HuH-7.5 (cell line): ENCODE results near the gene ACTR3.

Source experiments
- DNase-seq: peaks from one replicate; pipeline ENCODE4 v3.0.0; 2011; ENCODE audit warnings: low spot score

Gene ACTR3

DNA sequence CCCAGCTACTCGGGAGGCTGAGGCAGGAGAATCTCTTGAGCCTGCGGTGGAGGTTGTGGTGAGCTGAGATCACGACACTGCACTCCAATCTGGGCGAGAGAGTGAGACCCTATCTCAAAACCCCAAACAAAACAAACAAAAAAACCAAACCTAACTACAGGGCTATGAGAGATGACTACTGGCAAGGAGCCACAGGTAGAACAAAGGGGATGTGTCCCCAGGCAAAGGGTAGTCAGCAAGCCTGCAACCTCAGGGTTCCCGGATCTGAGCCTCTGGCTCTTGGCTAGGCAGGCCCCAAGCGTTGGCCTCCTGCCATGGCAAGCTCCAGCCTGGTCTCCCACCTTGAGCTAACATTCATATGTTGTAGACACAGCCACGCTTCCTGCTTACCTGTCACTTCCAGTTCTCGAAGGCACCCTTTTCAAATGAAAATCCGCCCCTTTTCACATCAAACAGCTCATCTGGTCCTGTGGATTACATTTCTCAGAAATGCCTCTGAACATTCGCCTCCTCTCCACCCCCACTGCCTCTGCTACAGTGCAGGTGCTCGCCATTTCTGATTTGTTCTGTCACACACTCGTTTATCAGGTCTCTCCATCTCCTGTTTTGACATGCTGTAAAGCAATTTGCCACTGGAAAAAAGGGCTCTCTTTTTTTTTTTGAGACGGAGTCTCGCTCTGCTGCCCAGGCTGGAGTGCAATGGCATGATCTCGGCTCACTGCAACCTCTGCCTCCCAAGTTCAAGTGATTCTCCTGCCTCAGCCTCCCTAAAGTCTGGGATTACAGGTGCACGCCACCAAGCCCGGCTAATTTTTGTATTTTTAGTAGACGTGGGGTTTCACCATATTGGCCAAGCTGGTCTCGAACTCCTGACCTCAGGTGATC is 13.1 kb upstream of the ACTR3 start:
- peak; percentile 44 for DNase-seq

DNA sequence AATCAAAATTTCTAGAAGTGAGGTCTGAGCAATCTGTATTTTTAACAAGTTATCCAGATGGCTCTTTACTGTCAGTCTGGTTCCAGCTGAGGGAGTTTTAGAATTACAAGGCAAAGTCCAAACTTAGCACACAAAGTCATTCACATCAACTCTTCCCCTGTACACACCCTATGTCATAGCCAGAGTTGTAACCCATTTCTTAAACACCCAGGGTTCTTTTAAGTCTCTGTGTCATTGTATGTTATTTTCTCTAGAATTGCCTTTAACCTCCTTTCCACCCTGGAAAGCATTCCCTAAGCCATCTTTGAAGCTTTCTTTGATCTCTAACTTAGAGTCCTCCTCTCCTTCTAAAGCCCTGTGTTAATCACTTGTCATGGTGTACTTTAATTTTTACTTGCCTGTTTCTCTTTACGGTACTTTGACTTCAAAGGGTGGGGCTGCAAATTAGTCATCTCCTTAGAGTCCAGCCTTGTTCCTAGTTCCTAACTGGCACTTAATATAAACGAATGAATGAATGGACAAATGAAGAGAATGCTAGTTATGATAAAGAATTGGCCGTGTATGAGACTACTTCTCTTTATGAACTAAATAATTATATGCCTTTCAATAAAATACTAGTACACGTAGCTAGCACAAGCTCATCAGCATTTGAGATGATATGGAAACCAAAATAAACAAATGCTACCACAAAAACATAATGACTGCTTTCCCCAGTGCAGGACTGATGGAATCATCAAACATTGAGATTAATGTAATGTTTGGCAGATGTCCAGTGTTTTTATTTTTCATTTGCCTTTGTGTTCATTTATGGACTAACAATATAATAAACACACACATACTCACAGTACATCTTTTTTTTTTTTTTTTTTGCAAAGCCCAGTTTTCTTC is 11.9 kb upstream of the ACTR3 start:
- no peak for DNase-seq

DNA sequence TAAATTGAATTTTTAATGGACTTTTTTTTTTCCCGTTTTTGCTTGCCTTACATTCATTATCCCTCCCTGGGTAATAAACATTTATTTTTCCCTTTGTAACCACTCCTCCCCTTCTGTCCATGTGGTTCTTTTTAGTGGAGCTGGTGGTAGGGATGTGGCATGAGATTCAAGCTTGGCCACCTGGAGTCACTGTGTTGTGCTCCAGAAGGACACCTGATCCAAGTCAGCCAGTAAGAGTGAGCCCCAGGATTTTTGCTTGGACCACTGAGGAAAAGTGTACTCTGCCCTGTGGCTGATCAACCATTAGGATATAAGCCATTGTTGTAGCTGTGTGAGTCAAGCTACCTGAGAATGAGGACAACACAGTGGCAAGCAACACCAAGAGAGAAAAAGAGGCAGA is 11.1 kb upstream of the ACTR3 start:
- no peak for DNase-seq

DNA sequence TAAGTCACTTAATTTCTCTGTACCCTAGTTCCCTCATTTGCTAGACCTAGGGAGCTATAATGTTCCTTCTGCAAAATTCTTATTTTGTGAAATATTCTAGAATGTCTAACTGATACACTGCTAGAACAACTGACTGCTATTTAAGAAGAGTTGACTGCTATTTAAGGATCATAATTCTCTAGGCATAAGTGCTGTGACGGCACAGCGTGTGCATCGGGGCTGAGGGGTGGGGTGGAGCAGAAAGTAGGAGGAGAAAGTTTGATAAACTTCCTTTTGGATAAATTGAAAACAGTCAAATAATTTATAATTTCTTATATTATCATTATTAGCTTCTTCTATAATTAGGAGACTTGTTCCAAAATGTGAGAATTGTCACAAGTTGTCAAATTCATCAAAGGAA is 10.4 kb upstream of the ACTR3 start:
- DNase-seq = no peak

DNA sequence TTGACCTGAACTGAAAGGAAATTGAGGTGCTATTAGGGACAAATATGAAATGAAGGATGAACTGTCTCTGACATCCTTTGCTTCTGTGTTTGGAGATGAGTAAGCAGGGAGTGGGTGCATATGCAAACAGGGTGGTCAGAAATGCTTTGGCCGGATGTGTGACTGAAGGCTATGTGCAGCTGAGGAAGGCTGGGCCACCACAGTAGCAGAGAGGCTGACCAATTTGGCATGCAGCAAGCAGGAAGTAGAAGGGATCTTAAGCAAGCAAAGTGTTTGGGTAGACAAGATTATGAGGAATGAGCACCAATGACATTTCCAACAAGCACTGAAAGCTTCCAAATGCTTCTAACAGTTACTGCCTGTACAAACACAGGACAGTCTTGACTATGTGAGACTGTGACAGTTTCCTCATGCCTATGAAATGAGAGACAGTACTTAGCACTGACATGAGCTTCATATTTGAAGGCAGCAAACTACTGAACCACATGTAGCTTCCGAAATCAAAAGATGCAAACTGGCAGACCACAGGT is 3.3 kb upstream of the ACTR3 start:
- DNase-seq = no peak

DNA sequence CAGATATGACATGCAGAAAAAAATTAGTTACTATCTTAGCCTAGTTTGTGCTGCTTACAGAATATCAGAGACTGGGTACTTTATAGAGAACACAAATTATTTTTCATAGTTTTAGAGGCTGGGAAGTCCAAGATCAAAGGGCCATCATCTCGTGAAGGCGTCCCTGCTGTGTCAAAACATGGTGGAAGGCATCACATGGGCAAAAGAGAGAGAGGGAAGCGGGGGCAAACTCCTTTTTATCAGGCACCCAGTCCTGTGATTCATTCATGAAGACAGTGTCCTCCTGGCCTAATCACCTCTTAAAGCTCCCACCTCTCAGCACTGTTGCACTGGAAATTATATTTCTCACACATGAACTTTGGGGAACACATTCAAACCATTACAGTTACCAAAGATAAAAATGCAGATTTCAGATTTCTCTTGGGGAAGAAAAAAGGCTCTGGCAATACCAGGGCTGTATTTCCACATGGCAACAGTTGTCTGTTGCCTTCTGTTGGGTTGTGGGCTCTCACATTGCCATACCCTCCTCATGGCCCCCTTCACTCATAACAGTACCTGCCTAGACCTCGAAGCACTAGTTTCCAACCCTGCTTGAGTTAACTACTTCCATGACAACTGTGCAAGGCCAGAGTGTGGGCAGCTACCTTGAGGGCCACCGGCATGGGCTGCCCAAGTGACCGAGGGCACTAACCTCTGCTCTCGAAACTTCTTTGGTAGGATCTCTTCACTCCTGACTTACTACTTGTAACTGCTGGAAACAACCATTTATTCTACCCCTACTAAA is 2.7 kb upstream of the ACTR3 start:
- no peak for DNase-seq

DNA sequence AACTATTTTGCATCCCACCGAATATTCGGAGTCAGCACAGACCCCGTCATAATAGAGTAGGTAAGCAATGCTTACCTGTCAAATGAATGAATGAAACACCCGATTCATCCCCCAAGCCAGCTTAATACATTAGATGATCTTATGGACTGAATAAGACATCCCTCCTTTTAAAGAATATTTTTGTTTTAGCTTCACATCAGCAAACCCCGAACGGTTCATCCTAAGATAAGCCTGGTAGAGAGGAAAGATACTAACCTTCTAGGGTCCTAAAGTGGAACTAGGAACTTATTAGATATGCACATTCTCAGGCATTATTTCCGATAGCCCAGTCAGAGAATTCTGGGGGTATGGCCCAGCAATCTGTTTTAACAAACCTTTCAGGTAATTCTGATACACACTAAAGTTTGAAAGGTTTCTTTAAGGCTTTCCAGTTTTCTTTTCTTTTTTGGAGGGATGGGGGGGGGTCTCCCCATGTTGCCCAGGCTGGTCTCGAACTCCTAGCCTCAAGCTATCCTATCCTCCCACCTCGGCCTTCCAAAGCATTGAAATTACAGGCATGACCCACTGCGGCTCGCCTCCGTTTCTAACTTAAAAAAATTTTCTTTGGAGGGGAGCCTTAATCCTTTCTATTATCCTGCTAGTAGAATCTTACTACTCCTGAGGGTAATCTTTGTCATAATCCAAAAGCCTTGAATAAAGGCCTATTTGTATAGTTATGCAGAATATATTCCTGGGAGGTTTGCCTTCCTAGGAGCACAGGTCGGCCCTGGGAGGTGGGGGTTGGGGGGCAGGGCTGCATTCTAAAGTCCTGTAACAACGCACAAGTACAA is 1.0 kb upstream of the ACTR3 start:
- no peak for DNase-seq

DNA sequence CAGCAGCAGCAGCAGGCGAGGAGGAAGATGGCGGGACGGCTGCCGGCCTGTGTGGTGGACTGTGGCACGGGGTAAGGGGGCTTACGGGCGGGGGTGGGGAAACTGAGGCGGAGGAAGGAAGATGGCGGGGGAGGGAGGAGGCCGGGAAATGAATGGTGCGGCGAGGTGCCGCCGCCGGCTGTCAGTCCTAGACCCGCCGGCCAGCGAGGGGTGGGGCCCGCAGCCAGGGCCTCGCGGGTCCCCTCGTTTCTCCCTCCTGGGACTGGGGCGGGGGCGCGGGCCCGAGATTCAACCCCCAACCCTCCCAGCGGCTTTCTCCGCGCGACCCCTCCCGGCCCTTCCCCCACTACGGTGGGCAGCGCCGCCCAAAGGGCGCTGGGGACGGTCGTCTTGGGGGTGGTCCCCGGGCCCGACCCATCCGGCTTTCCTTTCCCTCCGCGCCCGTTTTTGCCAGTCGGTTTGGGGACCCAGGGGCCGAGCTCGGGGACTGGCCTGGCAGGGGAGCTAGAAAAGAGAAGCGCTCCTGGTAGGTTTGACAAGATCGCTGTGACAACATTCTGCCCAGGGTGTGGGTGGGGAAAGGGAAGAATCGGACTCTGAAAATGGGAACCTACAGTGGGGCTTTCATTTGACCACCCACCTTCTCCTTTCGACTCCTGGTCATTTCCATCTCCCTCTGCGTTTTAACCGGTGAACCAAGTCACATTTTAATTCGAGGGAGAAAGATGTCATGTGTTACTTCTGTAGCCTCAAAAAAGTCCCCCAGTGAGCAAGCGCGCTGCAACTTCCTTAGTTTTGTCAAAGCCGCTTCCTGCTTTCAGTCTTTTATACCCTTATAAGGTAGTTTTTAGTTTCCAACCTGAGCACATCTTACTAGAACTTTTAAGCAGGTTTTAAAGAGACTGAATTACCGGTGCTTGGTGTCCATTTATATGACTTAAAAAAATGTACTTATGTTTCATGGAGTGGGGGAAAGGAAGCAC is 655 bp downstream of the ACTR3 start:
- no peak for DNase-seq

DNA sequence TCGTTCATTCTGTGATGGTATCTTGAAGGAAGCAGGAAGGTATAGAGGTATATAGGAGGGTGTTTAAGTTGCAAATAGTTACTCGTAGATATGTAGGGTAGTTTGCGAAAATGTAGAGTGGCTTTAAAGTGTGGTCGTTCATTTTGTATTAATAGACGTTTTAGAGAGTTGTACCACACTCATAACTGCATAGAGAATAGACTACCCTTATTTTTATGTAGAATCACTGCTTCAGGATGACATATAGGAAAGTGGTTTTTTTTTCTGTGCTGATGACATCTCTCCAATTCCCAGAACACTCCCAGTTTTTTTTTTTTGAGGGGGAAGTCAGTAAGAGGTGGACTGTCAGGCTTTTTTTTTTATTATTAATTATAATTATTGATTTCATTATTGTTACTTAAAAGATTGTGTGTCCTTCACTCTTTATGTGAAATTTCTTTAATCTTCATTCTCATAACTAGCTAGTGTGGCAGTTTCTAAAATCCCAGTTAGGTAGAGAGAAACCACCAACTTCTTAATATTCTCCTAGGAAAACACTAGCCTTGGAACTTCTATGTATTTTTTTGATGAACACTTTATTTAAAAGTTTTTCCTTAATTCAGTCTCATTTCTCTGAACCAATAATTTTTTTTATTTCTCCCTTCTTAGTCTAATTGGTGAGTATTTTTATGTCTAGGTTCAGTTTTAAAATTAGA is 1.5 kb downstream of the ACTR3 start:
- no peak for DNase-seq

DNA sequence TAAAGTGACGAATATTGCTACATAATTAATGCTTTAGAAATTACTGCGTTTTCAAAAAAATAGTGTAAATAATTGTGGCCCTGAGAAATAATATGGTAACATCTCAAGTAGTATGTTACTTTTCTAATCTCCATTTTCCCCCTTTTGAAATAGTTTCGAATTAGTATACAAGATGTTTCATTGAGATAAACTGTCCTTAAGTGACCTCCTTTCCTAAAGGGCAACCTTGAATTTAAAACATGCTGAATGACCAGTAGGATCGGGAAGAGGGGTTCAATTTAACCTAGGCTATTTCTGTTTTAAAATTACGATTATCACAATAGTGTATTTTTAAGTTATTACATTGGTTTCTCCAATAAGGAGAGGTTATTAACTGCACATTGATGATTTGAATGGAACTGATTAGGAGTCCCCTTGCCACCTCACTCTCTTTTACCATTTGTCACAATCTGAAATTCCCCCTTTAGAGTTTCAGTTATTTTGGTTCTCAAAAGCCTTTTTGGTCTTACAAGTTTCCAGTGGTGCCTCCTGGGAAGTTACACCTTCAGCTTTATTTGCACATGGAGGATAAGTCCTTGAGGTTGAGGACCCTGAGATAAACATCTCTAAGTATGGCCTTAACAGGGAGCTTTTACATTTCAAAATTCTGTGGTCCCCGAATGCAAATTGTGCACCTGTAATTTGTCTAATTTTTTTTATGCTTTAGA is 2.3 kb downstream of the ACTR3 start:
- DNase-seq = no peak

DNA sequence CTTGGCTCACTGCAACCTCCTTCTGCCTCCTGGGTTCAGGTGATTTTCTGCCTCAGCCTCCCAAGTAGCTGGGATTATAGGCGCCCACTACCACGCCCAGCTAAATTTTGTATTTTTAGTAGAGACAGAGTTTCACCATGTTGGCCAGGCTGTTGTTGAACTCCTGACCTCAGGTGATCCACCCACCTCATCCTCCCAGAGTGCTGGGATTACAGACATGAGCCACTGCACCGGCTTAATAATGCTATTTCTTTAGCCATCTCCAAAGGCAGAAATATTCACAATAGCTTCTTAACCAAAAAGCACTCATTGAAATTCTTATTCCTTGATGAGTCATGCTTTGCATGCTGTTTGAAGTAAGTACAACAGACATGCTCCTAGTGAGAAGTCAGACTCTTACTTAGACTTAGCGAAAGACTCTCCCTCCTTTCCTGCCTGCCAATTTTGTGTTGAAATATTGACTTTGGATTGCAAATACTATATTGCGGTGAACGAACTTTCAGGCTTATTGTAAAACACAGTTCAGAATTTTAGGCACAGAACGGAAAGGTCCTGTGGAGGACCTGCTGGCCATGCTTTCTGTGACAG is 4.4 kb downstream of the ACTR3 start:
- DNase-seq = no peak

DNA sequence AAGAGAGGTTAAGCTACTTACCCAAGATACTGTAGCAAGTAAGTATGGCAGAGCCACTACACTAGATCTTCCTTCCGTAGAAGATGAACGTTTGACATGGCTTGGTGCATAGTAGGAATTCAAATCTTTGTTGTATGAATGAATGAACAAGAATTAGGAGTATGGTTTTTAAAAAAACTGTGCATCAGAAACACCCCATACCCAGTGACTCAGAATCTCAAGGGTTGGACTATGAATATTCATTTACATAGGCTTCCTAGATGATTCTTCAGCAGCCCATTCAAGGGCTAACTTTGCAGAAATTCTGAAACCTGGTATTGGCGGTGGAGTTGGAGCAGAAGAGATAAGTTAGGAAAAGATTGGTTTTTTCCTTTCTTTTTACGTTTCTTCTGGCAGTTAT is 5.4 kb downstream of the ACTR3 start:
- no peak for DNase-seq

DNA sequence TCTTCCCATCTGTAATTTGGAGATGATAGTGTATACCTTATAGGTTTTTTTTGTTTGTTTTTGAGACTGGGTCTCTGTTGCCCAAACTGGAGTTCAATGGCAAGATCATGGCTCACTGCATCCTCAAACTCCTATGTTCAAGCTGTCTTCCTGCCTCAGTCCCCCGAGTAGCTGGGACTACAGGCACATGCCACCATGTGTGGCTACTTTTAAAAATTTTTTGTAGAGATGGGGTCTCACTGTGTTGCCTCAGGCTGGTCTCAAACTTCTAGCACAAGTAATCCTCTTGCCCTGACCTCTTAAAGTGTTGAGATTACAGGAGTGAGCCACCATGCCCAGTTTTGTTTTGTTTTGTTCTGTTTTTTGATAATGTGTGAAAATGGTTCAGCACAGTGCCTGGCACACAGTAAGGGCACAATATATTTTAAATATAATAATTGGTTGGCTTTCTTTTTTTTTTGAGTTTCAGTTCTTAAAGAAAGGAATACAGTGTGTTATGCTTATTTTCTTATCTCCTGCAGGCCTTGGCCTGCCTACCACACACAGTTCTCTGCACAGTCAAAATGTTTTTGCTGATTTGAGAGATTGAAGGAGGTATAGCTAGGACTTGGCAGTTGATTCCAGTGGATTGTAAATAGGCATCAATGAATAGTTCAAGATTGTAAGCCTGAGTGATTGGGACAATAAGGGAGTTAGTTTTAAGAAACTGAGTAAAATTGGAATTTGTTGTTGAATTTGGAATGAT is 6.1 kb downstream of the ACTR3 start:
- no peak for DNase-seq

DNA sequence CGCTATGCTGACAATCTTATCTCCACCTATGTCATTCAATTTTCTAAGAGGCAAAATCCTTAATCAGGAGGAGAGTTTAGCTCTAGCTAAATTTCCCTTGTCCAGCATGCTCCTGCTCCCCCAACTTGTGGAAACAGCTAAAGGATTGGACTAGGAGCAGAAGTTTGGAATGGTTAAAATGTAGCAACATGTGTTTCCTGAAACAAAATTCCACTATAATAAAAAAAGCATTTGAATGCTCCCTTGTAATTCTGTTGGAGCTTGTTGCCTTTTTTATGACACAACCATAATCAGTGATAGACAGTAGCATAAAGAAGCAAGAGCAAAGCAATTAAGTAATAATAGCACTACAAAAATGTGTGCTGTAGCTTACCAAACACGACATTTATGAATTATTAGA is 6.9 kb downstream of the ACTR3 start:
- no peak for DNase-seq

DNA sequence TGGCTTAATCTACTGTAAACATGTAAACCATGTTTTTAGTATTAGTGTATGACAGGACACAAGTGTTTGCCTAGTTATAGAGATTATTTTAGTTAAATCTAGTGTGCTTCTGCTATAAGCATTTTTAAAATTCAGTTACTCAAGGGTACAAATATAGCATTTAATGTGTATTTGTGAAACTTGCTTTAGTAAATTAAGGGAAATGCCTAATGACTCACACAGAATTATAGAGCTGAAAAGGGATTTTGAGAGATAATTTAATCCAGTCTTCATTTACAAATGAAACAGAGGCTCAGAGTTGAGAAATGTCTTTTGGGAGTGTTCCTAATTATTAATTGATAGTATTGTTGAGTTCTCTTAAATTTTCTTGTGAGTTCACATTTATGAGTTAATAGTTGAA is 8.2 kb downstream of the ACTR3 start:
- DNase-seq = no peak

DNA sequence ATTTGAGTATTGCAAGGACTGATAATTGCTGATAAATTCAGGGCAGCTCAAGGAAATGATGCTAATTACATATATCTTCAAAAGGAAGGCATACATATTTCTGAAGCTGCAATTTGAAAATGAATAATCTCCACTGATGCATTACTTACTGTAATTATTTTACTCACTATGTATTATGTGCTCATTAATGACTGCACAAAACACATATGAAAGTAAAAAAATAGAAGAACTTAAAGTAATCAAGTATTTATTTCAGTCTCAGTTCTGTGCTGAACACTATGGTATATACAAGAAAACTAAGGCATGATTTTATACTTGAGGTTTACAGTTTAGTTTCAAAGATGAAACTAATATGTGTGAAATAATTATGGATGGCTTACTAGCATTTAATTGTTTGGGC is 9.3 kb downstream of the ACTR3 start:
- DNase-seq = no peak

DNA sequence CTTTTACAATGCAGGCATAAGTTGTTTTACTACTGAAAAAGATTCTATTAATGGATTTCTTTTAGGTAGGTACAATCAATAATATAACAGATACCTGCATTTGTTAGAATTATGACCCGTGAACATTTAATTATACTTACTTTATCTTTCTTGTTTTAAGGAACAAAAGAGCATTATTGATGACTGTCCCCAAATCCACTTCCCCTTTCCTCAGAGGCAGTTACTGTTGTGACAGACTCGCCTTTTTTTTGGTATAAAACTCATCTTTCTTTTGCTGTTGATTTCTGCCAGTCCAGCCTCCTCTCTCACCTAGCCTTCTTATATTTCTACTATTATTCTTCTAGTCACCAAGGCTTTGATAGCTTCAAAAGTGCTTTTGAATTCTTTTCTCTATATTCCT is 12.1 kb downstream of the ACTR3 start:
- DNase-seq = no peak

DNA sequence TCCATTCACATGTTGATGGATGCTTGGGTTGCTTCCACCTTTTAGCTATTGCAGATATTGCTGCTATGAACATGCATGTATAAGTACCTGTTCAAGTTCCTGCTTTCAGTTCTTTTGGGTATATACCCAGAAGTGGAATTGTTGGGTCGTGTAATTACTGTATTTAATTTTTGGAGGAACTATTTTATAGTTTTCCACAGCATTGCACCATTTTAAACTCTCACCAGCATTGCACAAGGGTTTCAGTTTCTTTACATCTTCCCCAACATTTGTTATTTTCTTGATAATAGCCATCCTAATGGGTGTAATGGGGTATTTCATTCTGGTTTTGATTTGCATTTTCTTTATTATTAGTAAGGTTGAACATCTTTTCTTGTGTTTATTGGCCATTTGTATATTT is 16.0 kb downstream of the ACTR3 start:
- DNase-seq = no peak
